ENCODE measurements around the gene EPC1. TPM values are rescaled to one million over a fixed set of nuclear protein-coding genes. Genes with fewer than 3 reads are reported as not detected.
A peak's percentile ranks its signal among the peaks of the same experiment; 100 is the strongest.
"Not testable (repeated sequence)": the region's sequence is repeated elsewhere in the genome, so short reads cannot be mapped to it uniquely, and the experiment has no call there.

The EPC1 gene
- polyA plus RNA-seq, 2 of the 4 experiments (the other 2 are of a cell fraction) = 14.7 to 47.2 TPM

DNA sequence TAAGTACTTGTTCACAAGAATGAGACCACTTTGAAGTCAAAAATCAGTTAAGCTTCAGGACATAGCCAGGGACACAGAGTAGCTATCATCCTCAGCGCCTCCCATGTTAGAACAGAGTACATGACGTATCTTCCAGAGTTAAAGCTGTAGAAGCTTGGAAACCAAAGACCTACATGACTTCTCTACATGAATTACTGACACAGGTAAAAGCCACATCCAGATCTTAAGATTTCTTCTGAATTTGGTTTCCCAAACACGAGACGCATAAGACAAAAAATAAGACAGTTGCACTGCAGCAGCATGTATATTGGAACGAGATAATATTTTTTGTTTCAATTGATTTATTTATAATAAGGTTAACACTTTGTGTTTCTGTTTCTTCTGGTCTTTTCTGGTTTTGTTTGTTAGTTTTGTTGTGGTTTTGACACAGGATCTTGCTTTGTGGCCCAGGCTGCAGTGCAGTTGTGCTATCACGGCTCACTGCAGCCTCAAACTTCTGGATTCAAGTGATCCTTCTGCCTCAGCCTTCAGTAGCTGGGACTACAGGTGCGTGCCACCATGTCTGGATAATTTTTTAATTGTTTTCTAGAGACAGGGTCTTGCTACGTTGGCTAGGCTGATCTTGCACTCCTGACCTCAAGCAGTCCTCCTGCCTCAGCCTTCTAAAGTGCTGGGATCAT is 10.2 kb upstream of the EPC1 start:
- POLR2A ChIA-PET = no interaction called here
- TF ChIP-seq EHF (CRISPR knock-in tag; IDR thresholded peaks at IDR 0.05) (no peak), NFE2L2 (conservative IDR thresholded peaks at IDR 0.05; ENCODE audit: low read length) (no peak), HDAC2 (IDR thresholded peaks at IDR 0.05) (no peak), FOXS1 (CRISPR knock-in tag; IDR thresholded peaks at IDR 0.05) (no peak), CBX8 (IDR thresholded peaks at IDR 0.05) (no peak), ZSCAN20 (CRISPR knock-in tag; IDR thresholded peaks at IDR 0.05) (no peak), ATOH8 (CRISPR knock-in tag; IDR thresholded peaks at IDR 0.05; ENCODE audit: low read depth) (no peak), JUNB (IDR thresholded peaks at IDR 0.05) (no peak), SREBF2 (IDR thresholded peaks at IDR 0.05) (no peak), CBX2 (IDR thresholded peaks at IDR 0.05; ENCODE audit: borderline replicate concordance, low read depth) (no peak), PBX3 (IDR thresholded peaks at IDR 0.05) (no peak), HEYL (CRISPR knock-in tag; IDR thresholded peaks at IDR 0.05) (no peak), RARB (CRISPR knock-in tag; IDR thresholded peaks at IDR 0.05) (no peak), BCL3 (IDR thresholded peaks at IDR 0.05) (no peak), MAX (IDR thresholded peaks at IDR 0.05) (no peak), HOXA7 (CRISPR knock-in tag; IDR thresholded peaks at IDR 0.05) (no peak), CHD2 (IDR thresholded peaks at IDR 0.05; ENCODE audit: low read length, partially characterized antibody) (no peak), SMC3 (IDR thresholded peaks at IDR 0.05) (no peak), HOXB5 (CRISPR knock-in tag; IDR thresholded peaks at IDR 0.05) (no peak), NPAS2 (CRISPR knock-in tag; IDR thresholded peaks at IDR 0.05; ENCODE audit: borderline replicate concordance) (no peak)

GRCh38 chr10:32354690-32355089 is 7.7 kb upstream of the EPC1 start:
- H3K27ac ChIP-seq; H3K9me3 ChIP-seq; H3K4me3 ChIP-seq; ATAC-seq; DNase-seq (ENCODE audit: low read depth in 1 of 2, low spot score in 1 of 2); FAIRE-seq; H3K4me2 ChIP-seq: not testable (repeated sequence)
- 100% methylated on average over 1 of the region's 1 CpG for WGBS (ENCODE audit: missing lambda C conversion rate)
- CTCF ChIA-PET = interaction anchor here (0.9 to 11.6 kb wide), 2 partner anchors 9 to 14 kb away, joined by 3 to 118 read pairs; no protein-coding TSS in a partner anchor
- POLR2A ChIA-PET = interaction anchor here (0.7 kb wide), 1 partner anchor 11 kb away, joined by 3 read pairs; no protein-coding TSS in a partner anchor
- H3K4me1 ChIP-seq = peaks cover 28% of the 10 kb centered on the region; the same call in 2 of the 3 replicates

More for the DNA sequence above, 10.2 kb upstream of the EPC1 start:
- Histone ChIP-seq H3K9me3 (no peaks in the 10 kb centered on the region), H3K27ac (no peak overlapping the region), H3K4me2 (no peak overlapping the region), H3K4me1 (peaks cover 18% of the 10 kb centered on the region; the same call in 2 of the 3 replicates), H3K4me3 (no peak overlapping the region)
- CTCF ChIA-PET = interaction anchor here (1.1 to 3.4 kb wide), 2 partner anchors 10 to 21 kb away, joined by 3 to 11 read pairs; no protein-coding TSS in a partner anchor
- FAIRE-seq (no peak), DNase-seq (ENCODE audit: low read depth in 1 of 2, low spot score in 1 of 2) (no peak), ATAC-seq (no peak)
- 93% methylated on average over 8 of the region's 8 CpGs for WGBS (ENCODE audit: missing lambda C conversion rate)

DNA sequence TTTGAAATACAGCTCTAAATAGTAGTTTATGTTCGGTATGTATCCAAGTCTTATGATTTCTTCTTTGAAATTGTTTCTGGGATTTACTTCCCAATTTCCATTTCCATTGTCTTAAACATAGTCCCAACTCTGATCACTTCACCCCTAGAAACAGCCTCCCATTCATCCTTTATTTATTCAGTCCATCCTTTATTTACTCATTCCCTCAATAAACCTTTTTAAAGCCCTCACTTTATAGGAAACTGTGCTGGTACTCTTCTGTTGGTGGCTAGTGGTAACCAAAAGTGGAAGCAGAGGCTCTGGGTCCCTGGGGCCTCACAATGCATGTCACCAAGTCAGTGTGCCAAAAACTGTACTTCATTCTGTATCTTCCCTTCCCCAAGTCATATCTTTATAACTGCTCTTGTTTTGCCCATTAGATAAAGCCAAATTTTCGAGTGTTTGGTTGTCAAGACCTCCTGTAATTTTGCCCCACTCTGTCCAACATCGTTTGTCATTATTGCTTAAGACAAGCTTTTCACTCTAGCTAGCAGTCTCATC is 3.9 kb upstream of the EPC1 start:
- FAIRE-seq = no peak
- Histone ChIP-seq H3K27ac (no peak overlapping the region), H3K4me1 (peaks cover 45% of the 10 kb centered on the region; the same call in 2 of the 3 replicates), H3K4me3 (no peak overlapping the region), H3K4me2 (peak overlapping the region; percentile 79), H3K9me3 (no peaks in the 10 kb centered on the region)
- 64% methylated on average over 3 of the region's 3 CpGs for WGBS (ENCODE audit: missing lambda C conversion rate)
- POLR2A ChIA-PET = no interaction called here
- TF ChIP-seq HOXB13 (CRISPR knock-in tag; IDR thresholded peaks at IDR 0.05; ENCODE audit: low read depth) (no peak), JUN (IDR thresholded peaks at IDR 0.05) (no peak)
- TF ChIP-seq, protein P1, sequence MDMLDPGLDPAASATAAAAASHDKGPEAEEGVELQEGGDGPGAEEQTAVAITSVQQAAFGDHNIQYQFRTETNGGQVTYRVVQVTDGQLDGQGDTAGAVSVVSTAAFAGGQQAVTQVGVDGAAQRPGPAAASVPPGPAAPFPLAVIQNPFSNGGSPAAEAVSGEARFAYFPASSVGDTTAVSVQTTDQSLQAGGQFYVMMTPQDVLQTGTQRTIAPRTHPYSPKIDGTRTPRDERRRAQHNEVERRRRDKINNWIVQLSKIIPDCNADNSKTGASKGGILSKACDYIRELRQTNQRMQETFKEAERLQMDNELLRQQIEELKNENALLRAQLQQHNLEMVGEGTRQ (IDR thresholded peaks at IDR 0.05) = no peak
- TF ChIP-seq, protein P2, sequence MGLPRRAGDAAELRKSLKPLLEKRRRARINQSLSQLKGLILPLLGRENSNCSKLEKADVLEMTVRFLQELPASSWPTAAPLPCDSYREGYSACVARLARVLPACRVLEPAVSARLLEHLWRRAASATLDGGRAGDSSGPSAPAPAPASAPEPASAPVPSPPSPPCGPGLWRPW (IDR thresholded peaks at IDR 0.05) = no peak
- no peak for ATAC-seq
- no peak for DNase-seq (ENCODE audit: low read depth in 1 of 2, low spot score in 1 of 2)
- CTCF ChIA-PET = interaction anchor here (0.6 to 11.6 kb wide), 2 partner anchors 17 to 92 kb away, joined by 3 to 118 read pairs; no protein-coding TSS in a partner anchor

Measured in A549 (cell line).